ENCODE results near the gene PCGF6.
"Not testable (repeated sequence)": the region's sequence is repeated elsewhere in the genome, so short reads cannot be mapped to it uniquely, and the experiment has no call there.

PCGF6 gene

DNA sequence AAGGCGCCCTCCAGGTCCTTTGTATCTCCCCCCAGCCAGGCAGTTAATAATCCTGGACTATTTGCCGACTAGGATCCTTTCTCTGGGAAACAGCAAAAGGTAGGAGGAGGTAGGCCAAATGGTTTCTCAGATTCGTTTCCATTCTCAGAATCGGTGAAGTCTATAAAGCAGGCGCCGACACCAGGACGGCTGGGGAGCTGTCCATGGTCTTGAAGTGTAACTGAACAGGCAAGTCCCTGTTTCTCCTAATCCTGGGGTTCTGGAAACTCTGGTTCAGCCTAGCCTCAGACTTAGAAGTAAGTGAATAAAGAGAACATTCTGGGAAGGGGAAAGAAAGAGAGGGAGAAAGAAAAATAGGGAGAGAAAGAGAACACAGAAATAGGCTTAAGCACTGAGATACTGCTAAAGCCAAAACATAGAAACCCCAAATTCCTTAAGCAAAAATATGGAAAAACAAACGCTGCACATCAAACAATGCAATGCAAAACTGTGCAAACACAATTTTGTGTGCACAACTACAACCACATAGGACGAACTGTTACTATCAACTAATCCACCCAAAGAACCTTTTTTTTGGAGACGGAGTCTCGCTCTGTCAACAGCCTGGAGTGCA is 85.1 kb downstream of the PCGF6 start:
- ChIA-PET CTCF (interaction anchor here (0.9 kb wide), 1 partner anchor 11 kb away, joined by 3 read pairs; the partner anchor contains the start of gene INA), POLR2A (no interaction called here)
- TF ChIP-seq SP1 (IDR thresholded peaks at IDR 0.05) (no peak), L3MBTL2 (conservative IDR thresholded peaks at IDR 0.05) (no peak)
- TF ChIP-seq, protein P1, sequence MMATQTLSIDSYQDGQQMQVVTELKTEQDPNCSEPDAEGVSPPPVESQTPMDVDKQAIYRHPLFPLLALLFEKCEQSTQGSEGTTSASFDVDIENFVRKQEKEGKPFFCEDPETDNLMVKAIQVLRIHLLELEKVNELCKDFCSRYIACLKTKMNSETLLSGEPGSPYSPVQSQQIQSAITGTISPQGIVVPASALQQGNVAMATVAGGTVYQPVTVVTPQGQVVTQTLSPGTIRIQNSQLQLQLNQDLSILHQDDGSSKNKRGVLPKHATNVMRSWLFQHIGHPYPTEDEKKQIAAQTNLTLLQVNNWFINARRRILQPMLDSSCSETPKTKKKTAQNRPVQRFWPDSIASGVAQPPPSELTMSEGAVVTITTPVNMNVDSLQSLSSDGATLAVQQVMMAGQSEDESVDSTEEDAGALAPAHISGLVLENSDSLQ (IDR thresholded peaks at IDR 0.05), result no peak
- peak; percentile 63 for DNase-seq (ENCODE audit: extremely low spot score)

DNA sequence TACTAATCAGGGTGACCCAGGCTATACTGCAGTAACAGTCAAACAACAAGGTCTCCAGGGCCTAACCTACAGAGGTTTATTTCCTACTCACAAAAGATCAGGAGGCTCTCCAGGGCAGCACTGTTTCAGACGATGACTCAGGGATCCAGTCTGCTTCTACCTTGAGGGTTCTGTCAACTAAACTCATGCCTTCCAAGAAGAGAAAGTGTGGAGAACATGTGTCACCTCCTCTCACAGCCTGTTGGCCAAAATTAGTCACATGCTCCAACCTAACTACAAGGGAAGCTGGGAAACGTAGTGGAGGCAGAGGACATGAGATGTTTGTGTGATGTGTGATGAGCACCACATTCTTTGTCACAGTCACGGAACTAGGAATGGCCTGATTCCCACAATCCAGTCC is 88.7 kb downstream of the PCGF6 start:
- CTCF ChIA-PET, result no interaction called here
- POLR2A ChIA-PET, result no interaction called here
- TF ChIP-seq SP1 (IDR thresholded peaks at IDR 0.05), result no peak
- 0 out of 2 replicates have a peak, but pooled peaks have one; percentile 11 for TF ChIP-seq L3MBTL2 (conservative IDR thresholded peaks at IDR 0.05)
- TF ChIP-seq SUZ12 (IDR thresholded peaks at IDR 0.05), result no peak
- no peak for TF ChIP-seq FOXK2 (IDR thresholded peaks at IDR 0.05)
- no peak for TF ChIP-seq ARNT (IDR thresholded peaks at IDR 0.05)
- TF ChIP-seq LEF1 (IDR thresholded peaks at IDR 0.05; ENCODE audit: borderline replicate concordance), result no peak
- DNase-seq (ENCODE audit: extremely low spot score), result no peak

DNA sequence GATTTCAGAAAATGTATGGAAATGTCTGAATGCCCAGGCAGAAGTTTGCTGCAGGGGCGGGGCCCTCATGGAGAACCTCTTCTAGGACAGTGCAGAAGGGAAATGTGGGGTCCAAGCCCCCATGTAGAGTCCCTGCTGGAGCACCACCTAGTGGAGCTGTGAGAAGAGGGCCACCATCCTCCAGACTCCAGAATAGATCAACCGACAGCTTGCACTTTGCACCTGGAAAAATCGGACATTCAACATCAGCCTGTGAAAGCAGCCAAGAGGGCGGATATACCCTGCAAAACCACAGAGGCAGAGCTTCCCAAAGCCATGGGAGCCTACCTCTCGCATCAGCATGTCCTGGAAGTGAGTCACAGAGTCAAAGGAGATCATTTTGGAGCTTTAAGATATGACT is 91.0 kb downstream of the PCGF6 start:
- POLR2A ChIA-PET, result no interaction called here
- CTCF ChIA-PET, result no interaction called here
- no peak for DNase-seq (ENCODE audit: extremely low spot score)
- TF ChIP-seq FOXK2 (IDR thresholded peaks at IDR 0.05), result no peak
- TF ChIP-seq ELF4 (IDR thresholded peaks at IDR 0.05), result no peak
- TF ChIP-seq BHLHE40 (IDR thresholded peaks at IDR 0.05; ENCODE audit: borderline replicate concordance), result no peak
- no peak for TF ChIP-seq LEF1 (IDR thresholded peaks at IDR 0.05; ENCODE audit: borderline replicate concordance)
- TF ChIP-seq SUZ12 (IDR thresholded peaks at IDR 0.05), result no peak
- TF ChIP-seq NFRKB (IDR thresholded peaks at IDR 0.05), result no peak
- no peak for TF ChIP-seq FOXA1 (IDR thresholded peaks at IDR 0.05)

GRCh38 chr10:103258928-103259327 is 92.0 kb downstream of the PCGF6 start:
- DNase-seq (ENCODE audit: extremely low spot score); CTCF ChIA-PET; POLR2A ChIA-PET: not testable (repeated sequence)

GRCh38 chr10:103257812-103258211 is 93.1 kb downstream of the PCGF6 start:
- CTCF ChIA-PET, result no interaction called here

DNA sequence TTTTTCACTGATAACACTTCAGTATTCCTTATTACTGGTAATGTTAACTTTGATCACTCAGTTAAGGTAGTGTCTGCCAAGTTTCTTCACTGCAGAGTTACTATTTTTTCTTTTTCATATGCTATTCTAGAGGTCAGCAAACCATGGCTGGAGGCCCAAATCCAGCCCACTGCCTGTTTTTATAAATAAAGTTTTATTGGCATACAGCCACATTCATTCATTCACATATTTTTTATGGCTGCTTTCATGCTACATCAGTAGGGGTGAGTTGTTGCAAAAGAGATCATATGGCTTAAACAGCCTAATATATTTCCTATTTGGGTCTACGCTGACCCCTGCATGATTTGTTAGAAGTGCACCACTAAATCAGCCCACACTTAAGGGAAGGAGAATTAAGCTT is 94.3 kb downstream of the PCGF6 start:
- ChIA-PET POLR2A (no interaction called here), CTCF (interaction anchor here (1.4 kb wide), 1 partner anchor 339 kb away, joined by 3 read pairs; the partner anchor contains the start of gene CNNM2)
- TF ChIP-seq L3MBTL2 (conservative IDR thresholded peaks at IDR 0.05) (no peak), CTBP1 (IDR thresholded peaks at IDR 0.05; ENCODE audit: borderline replicate concordance) (no peak), ZNF384 (IDR thresholded peaks at IDR 0.05) (no peak), LEF1 (IDR thresholded peaks at IDR 0.05; ENCODE audit: borderline replicate concordance) (no peak), FOXA1 (IDR thresholded peaks at IDR 0.05) (no peak), ARNT (IDR thresholded peaks at IDR 0.05) (no peak), SUZ12 (IDR thresholded peaks at IDR 0.05) (no peak), FOXK2 (IDR thresholded peaks at IDR 0.05) (no peak)
- TF ChIP-seq, protein P1 (IDR thresholded peaks at IDR 0.05), result no peak
- DNase-seq (ENCODE audit: extremely low spot score), result no peak

More at GRCh38 chr10:103257812-103258211, 93.1 kb downstream of the PCGF6 start:
- no peak for DNase-seq (ENCODE audit: extremely low spot score)
- POLR2A ChIA-PET, result no interaction called here
- TF ChIP-seq SUZ12 (IDR thresholded peaks at IDR 0.05), result no peak
- no peak for TF ChIP-seq FOXM1 (IDR thresholded peaks at IDR 0.05; ENCODE audit: borderline replicate concordance)
- TF ChIP-seq ARNT (IDR thresholded peaks at IDR 0.05), result no peak
- TF ChIP-seq TARDBP (IDR thresholded peaks at IDR 0.05), result no peak
- no peak for TF ChIP-seq L3MBTL2 (conservative IDR thresholded peaks at IDR 0.05)
- no peak for TF ChIP-seq ZNF384 (IDR thresholded peaks at IDR 0.05)
- no peak for TF ChIP-seq FOXA1 (IDR thresholded peaks at IDR 0.05)
- TF ChIP-seq FOXK2 (IDR thresholded peaks at IDR 0.05), result no peak
- TF ChIP-seq ELF4 (IDR thresholded peaks at IDR 0.05), result no peak
- no peak for TF ChIP-seq NFRKB (IDR thresholded peaks at IDR 0.05)
- no peak for TF ChIP-seq SP1 (IDR thresholded peaks at IDR 0.05)
- no peak for TF ChIP-seq CTBP1 (IDR thresholded peaks at IDR 0.05; ENCODE audit: borderline replicate concordance)
- no peak for TF ChIP-seq BHLHE40 (IDR thresholded peaks at IDR 0.05; ENCODE audit: borderline replicate concordance)
- TF ChIP-seq, protein P1 (IDR thresholded peaks at IDR 0.05), result no peak

GRCh38 chr10:103254538-103255325 is 96.2 kb downstream of the PCGF6 start:
- no peak for TF ChIP-seq NFRKB (IDR thresholded peaks at IDR 0.05)
- TF ChIP-seq TARDBP (IDR thresholded peaks at IDR 0.05), result no peak
- ChIA-PET CTCF (interaction anchor here (0.6 kb wide), 1 partner anchor 25 kb away, joined by 7 read pairs; no protein-coding TSS in a partner anchor), POLR2A (interaction anchor here (0.6 kb wide), 1 partner anchor 47 kb away, joined by 4 read pairs; no protein-coding TSS in a partner anchor)
- no peak for DNase-seq (ENCODE audit: extremely low spot score)

Measured in HEK293T (cell line).